Cardiac fibroblast (primary cell): ENCODE measurements around the gene OPA3.
A peak's percentile ranks its signal among the peaks of the same experiment; 100 is the strongest.

ENCODE experiments used
- DNase-seq, 2 donors: peaks; one replicate each; pipeline versions ENCODE4 v3.0.0 to v3.0.0-alpha.2; 2010; ENCODE audit warnings: low read depth in 2 of 2
- H3K4me3 ChIP-seq, 2 donors: replicated peaks in 1 of 2; 1 replicate in 1 of 2; 2 replicates in 1 of 2; pipeline ENCODE4 v1.5.1; 2011; ENCODE audit warnings: low read depth in 2 of 2, low read length in 2 of 2, mild to moderate bottlenecking in 2 of 2, moderate library complexity in 1 of 2
- CTCF ChIP-seq: IDR thresholded peaks from one replicate; pipeline ENCODE4 v1.5.1; 2011; ENCODE audit warnings: low read depth, mild to moderate bottlenecking, low read length, inconsistent platforms

The OPA3 gene

DNA sequence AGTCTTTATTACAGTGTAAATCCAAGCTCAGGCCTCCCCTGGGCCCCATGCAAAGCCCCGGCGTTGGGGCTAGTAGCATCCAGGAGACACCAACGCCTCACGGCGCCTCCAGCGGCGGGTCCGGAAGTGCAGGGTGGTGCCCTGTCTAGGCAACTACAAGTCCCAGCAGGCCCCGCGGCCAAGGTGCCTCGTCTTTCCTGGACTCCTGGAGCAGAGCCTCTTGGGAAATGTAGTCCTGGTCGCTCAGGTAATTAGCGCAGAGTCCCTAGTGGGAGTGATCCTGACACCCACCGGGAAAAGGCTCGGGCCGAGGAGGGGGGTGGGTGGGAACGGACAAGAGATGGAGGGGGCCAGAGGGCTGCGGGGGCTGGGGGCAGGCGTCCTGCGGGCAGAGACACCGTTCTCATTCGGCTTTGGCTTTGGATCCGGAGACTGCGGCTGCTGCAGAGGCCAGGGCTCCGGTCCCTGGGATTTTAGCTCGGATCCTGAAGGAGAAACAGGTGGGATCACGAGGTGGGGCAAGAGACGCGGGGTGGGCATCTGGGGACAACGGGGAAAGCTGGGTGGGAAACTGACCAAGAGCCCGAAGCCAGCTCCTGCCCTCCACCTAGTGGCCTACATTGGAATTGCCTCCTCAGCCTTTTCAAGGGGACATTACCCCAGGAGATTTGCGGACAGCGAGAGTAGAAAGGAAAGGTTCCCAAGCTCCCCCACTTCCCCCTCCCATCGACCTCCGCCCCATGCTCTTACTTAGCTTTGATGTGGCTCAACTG, 99.1 kb downstream of the OPA3 start:
- peak overlapping the region; percentile 68 to 71 for H3K4me3 ChIP-seq
- DNase-seq: peak; percentile 95 to 96
- peak; percentile 97 for TF ChIP-seq CTCF

- H3K4me3 ChIP-seq: no peak overlapping the region
- peak; percentile 57 to 58 for DNase-seq
- no peak for TF ChIP-seq CTCF
Observed at GRCh38 chr19:45484273-45484945, 100.2 kb downstream of the OPA3 start.

DNA sequence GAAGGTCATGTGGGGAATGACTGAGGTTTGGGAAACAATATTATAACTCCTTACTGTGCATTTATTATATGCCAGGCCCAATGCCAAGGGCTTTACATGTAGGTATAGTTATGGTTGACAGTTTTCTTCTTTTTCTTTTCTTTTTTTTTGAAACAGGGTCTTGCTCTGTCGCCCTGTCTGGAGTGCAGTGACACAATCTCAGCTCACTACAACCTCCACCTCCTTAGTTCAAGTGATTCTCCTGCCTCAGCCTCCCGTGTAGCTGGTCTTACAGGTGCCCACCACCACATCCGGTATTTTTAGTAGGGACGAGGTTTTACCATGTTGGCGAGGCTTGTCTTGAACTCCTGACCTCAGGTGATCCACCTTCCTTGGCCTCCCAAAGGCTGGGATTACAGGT, 101.6 kb downstream of the OPA3 start:
- no peak for DNase-seq
- TF ChIP-seq CTCF: no peak
- no peak overlapping the region for H3K4me3 ChIP-seq

GRCh38 chr19:45478454-45479238, 106.0 kb downstream of the OPA3 start:
- H3K4me3 ChIP-seq: peak overlapping the region; percentile 61 to 64
- DNase-seq: peak; percentile 96 to 97
- TF ChIP-seq CTCF: peak; percentile 95

DNA sequence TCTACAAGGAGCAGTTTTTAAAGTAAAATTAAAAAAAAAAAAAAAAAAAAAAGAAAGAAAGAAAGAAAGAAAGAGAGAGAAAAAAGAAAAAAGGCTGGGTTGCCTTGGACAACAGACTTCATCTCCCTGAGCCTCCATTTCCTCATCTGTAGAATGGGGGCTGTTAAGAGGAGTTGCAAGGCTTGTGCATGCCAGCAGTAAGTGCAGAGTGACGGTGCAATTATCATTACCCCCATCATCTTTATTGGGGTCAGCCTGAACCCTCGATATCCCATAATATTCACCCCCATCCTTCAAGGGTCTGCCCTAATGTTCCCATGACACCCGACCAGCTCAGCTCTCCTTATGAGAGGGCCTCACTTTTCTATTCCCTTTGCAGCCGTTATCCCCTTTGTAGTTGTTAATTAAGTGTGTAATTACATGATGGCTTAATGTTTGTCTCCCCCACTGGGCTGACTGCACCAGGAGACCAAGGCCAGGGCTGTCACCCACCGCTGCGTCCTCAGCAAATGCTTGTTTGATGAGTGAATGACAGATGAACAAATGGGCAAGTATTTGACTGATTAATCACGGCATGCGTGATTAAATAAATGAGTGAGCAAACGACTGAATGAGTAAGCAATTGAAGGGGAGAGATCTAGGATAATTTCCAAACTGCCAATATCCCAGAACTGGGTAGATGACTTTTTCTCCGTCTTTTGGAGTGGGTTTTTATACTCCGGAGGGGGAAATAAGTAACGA, 106.7 kb downstream of the OPA3 start:
- TF ChIP-seq CTCF: no peak
- peak overlapping the region; percentile 61 to 64 for H3K4me3 ChIP-seq
- DNase-seq: no peak
